Measurements from ENCODE around the gene ELAVL3.

- TF ChIP-seq POLR2A (IDR thresholded peaks at IDR 0.05) (no peak), CTCF (IDR thresholded peaks at IDR 0.05) (no peak), EP300 (IDR thresholded peaks at IDR 0.05) (no peak)
These were observed 38.3 kb upstream of the ELAVL3 start for GRCh38 chr19:11519138-11519537.

Data from upper lobe of left lung (tissue), 4 donors.